Parathyroid adenoma (tissue), 2 donors: ENCODE results near the gene PKMYT1.
A peak's percentile ranks its signal among the peaks of the same experiment; 100 is the strongest.

ENCODE experiments used
- H2AFZ ChIP-seq: fragments of 300-600 bp; sonication (generic); one replicate; pipeline ENCODE4 v1.7.0; 2017; ENCODE audit warnings: antibody characterized with exemption, mild to moderate bottlenecking
- H3K27ac ChIP-seq: fragments of 300-600 bp; sonication (generic); one replicate; pipeline ENCODE4 v1.7.0; 2017
- H3K27me3 ChIP-seq: fragments of 300-600 bp; sonication (generic); one replicate; pipeline ENCODE4 v1.7.0; 2017; ENCODE audit warnings: low read length; ENCODE audit not compliant: control insufficient read depth, insufficient read depth
- H3K36me3 ChIP-seq: fragments of 300-600 bp; sonication (generic); one replicate; pipeline ENCODE4 v1.7.0; 2017; ENCODE audit warnings: low read length; ENCODE audit not compliant: control insufficient read depth, insufficient read depth
- H3K4me1 ChIP-seq: fragments of 300-600 bp; sonication (generic); one replicate; pipeline ENCODE4 v1.7.0; 2017; ENCODE audit warnings: control low read depth
- H3K4me2 ChIP-seq: fragments of 300-600 bp; sonication (generic); one replicate; pipeline ENCODE4 v1.7.0; 2017; ENCODE audit warnings: low read length
- H3K4me3 ChIP-seq: fragments of 300-600 bp; sonication (generic); one replicate; pipeline ENCODE4 v1.7.0; 2017; ENCODE audit warnings: low read depth, low read length
- H3K79me2 ChIP-seq: fragments of 300-600 bp; sonication (generic); one replicate; pipeline ENCODE4 v1.7.0; 2017; ENCODE audit warnings: control low read depth
- H3K9ac ChIP-seq: fragments of 300-600 bp; sonication (generic); one replicate; pipeline ENCODE4 v1.7.0; 2017; ENCODE audit warnings: mild to moderate bottlenecking
- H3K9me3 ChIP-seq: fragments of 300-600 bp; sonication (generic); one replicate; pipeline ENCODE4 v1.7.0; 2017; ENCODE audit warnings: low read length; ENCODE audit not compliant: control insufficient read depth
- TF ChIP-seq, protein P1 (sequence below): fragments of 300-600 bp; sonication (generic); IDR thresholded peaks from one replicate; pipeline ENCODE4 v1.7.0; 2017; ENCODE audit warnings: antibody characterized with exemption, mild to moderate bottlenecking
- donor health status: primary hyperparathyroidism.

The PKMYT1 gene

DNA sequence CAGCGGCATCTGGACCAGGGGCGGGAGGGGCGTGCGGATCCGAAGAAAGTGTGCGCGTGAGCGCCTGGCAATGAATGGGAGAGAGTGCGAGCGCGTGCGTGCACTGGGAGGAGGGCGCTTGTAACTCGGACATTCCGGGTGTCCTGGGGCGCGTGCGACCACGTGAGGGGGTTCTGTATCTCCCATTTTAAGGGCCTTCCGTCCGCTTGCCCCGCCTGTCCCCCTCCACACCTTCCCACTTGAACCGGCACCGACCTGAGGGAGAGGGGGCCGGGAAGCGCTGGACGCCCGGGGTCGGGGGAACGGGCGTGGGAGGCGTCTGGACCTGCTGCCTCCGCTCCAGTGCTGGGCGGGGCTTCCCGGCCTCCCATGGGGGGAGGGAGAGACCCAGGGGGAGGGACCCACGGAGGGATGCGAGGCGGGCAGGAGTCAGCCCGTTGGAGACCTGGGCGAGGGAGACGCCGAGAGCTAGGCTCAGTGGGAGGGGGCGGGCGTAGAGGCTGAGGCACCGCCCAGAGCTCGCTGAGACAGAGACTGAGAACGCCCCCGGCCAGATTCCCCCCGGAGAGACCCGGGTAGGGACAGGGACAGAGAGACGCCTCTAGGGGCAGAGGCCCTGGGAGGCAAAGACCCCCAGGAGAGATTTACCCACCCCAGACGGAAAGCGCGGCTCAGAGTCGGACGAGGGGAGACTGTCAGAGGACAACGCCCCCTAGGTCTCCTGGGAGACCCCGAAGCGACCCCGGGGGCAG, 16.3 kb downstream of the PKMYT1 start, which contains the start of gene KREMEN2:
Gene KREMEN2 (plus strand): TSS at position 553 of the 752 bp plus-strand sequence. CDS start 246 bp downstream, outside the sequence.
- Histone ChIP-seq H3K27me3 (no peaks in the 10 kb centered on the region), H3K27ac (peak within 1 kb of the TSS; percentile 20), H3K4me2 (peak within 1 kb of the TSS; percentile 66), H3K4me3 (peak within 1 kb of the TSS; percentile 9), H2AFZ (peak within 1 kb of the TSS; percentile 70), H3K9ac (no peak within 1 kb of the TSS), H3K9me3 (no peaks in the 10 kb centered on the region), H3K79me2 (no peaks in the 10 kb centered on the region), H3K36me3 (no peaks in the 10 kb centered on the region), H3K4me1 (peaks cover 24% of the 10 kb centered on the region)
- TF ChIP-seq, protein P1, sequence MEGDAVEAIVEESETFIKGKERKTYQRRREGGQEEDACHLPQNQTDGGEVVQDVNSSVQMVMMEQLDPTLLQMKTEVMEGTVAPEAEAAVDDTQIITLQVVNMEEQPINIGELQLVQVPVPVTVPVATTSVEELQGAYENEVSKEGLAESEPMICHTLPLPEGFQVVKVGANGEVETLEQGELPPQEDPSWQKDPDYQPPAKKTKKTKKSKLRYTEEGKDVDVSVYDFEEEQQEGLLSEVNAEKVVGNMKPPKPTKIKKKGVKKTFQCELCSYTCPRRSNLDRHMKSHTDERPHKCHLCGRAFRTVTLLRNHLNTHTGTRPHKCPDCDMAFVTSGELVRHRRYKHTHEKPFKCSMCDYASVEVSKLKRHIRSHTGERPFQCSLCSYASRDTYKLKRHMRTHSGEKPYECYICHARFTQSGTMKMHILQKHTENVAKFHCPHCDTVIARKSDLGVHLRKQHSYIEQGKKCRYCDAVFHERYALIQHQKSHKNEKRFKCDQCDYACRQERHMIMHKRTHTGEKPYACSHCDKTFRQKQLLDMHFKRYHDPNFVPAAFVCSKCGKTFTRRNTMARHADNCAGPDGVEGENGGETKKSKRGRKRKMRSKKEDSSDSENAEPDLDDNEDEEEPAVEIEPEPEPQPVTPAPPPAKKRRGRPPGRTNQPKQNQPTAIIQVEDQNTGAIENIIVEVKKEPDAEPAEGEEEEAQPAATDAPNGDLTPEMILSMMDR, result no peak

DNA sequence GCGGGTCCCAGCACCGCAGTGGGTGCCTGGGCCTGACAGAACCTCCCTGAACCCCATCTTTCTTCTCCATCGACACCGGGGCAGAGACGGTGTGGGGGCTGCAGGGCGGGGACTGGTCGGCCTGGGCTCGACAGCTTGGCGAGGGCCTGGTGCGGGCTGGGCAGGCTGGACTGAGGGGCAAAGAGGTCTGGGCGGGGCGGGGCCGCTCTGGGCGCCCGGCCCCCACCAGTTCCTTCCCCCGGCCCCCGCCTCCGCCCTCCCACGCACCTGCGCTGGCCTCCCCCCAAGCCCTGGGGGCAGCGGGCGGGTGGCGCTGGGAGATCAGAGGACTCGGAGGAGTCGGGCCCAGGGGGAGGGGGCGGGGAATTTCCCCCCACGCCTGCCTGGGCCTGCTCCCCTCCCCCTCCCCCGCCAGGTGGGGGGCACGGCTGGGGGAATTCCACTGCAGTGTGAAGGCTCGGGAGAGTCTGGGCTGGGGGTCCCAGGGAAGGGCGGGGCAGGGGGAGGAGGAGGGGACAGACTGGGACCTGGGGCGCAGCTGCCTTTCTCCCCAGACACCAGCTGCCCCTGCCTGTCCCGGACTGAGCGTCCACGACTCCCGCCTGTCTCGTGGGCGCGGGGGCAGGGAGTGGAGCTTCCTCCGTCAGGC, 17.0 kb downstream of the PKMYT1 start:
- Histone ChIP-seq H3K4me2 (peak overlapping the region; percentile 66), H3K9ac (no peak overlapping the region), H3K27me3 (no peaks in the 10 kb centered on the region), H3K79me2 (no peaks in the 10 kb centered on the region), H3K36me3 (no peaks in the 10 kb centered on the region), H2AFZ (peak overlapping the region; percentile 70), H3K9me3 (no peaks in the 10 kb centered on the region), H3K4me3 (peak overlapping the region; percentile 9), H3K4me1 (peaks cover 18% of the 10 kb centered on the region), H3K27ac (no peak overlapping the region)
- TF ChIP-seq, protein P1, result no peak

DNA sequence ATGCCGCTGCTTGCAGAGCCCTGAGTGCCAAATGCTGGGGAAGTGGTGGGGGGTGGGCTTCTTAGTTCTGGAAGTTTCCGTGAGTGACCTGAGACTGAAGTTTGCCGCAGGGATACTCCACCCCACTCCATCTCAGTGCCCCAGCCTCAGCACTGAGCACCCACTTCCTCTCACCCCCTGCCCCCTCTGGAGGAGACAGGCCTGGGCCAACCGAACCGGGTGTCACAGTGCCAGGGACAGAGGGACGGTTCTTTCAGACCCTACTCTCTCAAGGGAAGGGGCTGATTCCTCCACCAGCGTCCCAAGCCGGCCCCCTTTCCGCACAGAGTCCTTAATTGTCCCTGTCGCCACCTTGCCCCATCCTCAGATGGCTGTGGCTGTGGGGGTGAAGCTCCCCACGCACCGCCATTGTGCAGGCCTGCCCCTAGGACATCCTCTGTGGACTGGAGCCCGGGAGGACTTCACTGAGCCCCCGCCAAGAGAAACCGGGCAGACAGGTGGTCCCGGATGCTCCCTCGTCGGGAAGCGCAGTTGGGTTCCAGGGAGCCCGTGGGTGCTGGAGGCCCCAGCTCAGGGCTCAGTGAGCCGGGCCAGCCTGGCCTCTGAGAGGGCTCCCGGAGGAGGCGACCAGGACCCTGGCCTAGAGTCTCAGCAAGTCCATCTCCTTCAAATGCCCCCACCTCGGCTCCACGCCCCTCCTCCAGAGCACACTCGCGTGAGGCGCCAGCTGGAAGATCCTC, 17.7 kb downstream of the PKMYT1 start:
- no peaks in the 10 kb centered on the region for H3K27me3 ChIP-seq
- no peak overlapping the region for H3K4me3 ChIP-seq
- no peaks in the 10 kb centered on the region for H3K36me3 ChIP-seq
- no peak overlapping the region for H3K9ac ChIP-seq
- peak overlapping the region; percentile 38 for H2AFZ ChIP-seq
- no peaks in the 10 kb centered on the region for H3K79me2 ChIP-seq
- peaks cover 15% of the 10 kb centered on the region for H3K4me1 ChIP-seq
- no peak overlapping the region for H3K27ac ChIP-seq
- TF ChIP-seq, protein P1, result no peak
- no peak overlapping the region for H3K4me2 ChIP-seq
- H3K9me3 ChIP-seq, result no peaks in the 10 kb centered on the region

DNA sequence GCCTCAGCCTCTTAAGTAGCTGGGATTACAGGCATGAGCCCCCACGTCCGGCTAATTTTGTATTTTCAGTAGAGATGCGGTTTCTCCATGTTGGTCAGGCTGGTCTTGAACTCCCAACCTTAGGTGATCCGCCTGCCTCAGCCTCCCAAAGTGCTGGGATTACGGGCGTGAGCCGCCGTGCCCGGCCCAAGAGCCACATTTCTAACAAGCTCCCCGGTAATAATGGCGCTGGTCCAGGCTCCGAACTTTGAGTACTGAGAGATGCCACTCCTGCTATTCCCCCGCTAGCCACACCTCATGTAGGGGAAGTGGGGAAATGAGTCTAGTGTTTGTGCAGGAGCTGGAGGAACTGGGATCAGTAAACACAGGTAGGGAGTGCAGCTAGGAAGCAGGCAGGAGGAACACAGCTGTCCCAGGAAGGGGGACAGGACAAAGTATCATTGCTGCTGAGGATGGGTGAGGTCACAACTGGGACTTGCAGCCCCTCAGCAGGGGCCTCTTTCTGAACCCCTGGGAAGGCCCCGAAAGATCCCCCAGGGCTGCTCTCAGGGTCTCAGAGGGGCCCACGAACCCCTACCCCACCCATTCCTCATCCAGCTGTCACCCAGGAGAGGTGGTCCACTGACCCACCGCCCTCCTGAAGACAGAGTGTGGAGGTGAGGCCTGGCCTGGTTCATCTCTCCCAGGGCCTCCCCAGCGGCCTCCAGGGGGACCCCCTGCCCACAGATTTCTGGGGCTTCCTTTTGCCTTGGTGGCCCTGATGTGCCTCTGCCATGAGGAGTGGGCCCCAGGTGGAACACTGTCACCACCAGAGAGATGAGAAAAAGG, 19.8 kb downstream of the PKMYT1 start:
- no peak overlapping the region for H2AFZ ChIP-seq
- H3K27ac ChIP-seq, result no peak overlapping the region
- H3K79me2 ChIP-seq, result no peaks in the 10 kb centered on the region
- H3K4me2 ChIP-seq, result no peak overlapping the region
- H3K4me1 ChIP-seq, result peaks cover 15% of the 10 kb centered on the region
- no peaks in the 10 kb centered on the region for H3K27me3 ChIP-seq
- no peaks in the 10 kb centered on the region for H3K36me3 ChIP-seq
- TF ChIP-seq, protein P1, result no peak
- H3K9ac ChIP-seq, result no peak overlapping the region
- H3K4me3 ChIP-seq, result no peak overlapping the region
- no peaks in the 10 kb centered on the region for H3K9me3 ChIP-seq
